A673 (cell line): Measurements from ENCODE around the gene POMGNT2.

ENCODE experiments used
- EZH2 ChIP-seq: fragments of 200-600 bp; sonication (generic); IDR thresholded peaks from 2 replicates; pipeline ENCODE4 v1.6.1; 2017; ENCODE audit warnings: borderline replicate concordance, low read depth, mild to moderate bottlenecking, mixed read lengths, antibody characterized with exemption, low read length; ENCODE audit not compliant: poor library complexity, severe bottlenecking
- TF ChIP-seq, protein P1 (sequence below): fragments of 300-800, 200-600 bp; sonication (generic); conservative IDR thresholded peaks from 2 replicates; pipeline ENCODE4 v1.5.1; 2017; ENCODE audit warnings: low read depth, mild to moderate bottlenecking, antibody characterized with exemption, low read length, moderate library complexity, mixed read lengths

- TF ChIP-seq, protein P1, sequence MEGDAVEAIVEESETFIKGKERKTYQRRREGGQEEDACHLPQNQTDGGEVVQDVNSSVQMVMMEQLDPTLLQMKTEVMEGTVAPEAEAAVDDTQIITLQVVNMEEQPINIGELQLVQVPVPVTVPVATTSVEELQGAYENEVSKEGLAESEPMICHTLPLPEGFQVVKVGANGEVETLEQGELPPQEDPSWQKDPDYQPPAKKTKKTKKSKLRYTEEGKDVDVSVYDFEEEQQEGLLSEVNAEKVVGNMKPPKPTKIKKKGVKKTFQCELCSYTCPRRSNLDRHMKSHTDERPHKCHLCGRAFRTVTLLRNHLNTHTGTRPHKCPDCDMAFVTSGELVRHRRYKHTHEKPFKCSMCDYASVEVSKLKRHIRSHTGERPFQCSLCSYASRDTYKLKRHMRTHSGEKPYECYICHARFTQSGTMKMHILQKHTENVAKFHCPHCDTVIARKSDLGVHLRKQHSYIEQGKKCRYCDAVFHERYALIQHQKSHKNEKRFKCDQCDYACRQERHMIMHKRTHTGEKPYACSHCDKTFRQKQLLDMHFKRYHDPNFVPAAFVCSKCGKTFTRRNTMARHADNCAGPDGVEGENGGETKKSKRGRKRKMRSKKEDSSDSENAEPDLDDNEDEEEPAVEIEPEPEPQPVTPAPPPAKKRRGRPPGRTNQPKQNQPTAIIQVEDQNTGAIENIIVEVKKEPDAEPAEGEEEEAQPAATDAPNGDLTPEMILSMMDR, result no peak
- no peak for TF ChIP-seq EZH2
These were observed 11.0 kb downstream of the POMGNT2 start for GRCh38 chr3:43094851-43095250.
